ENCODE measurements around the gene SCGB2B2.
"Not testable (repeated sequence)": the region's sequence is repeated elsewhere in the genome, so short reads cannot be mapped to it uniquely, and the experiment has no call there.

The SCGB2B2 gene

GRCh38 chr19:34669305-34669704 is 7.7 kb downstream of the SCGB2B2 start:
- DNase-seq: no peak

DNA sequence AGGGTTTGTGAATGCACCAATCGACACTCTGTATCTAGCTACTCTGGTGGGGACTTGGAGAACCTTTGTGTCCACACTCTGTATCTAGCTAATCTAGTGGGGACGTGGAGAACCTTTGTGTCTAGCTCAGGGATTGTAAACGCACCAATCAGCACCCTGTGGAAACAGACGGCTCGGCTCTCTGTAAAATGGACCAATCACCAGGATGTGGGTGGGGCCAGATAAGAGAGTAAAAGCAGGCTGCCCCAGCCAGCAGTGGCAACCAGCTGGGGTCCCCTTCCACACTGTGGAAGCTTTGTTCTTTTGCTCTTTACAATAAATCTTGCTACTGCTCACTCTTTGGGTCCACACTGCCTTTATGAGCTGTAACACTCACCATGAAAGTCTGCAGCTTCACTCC is 8.3 kb downstream of the SCGB2B2 start:
- DNase-seq: not testable (repeated sequence)

DNA sequence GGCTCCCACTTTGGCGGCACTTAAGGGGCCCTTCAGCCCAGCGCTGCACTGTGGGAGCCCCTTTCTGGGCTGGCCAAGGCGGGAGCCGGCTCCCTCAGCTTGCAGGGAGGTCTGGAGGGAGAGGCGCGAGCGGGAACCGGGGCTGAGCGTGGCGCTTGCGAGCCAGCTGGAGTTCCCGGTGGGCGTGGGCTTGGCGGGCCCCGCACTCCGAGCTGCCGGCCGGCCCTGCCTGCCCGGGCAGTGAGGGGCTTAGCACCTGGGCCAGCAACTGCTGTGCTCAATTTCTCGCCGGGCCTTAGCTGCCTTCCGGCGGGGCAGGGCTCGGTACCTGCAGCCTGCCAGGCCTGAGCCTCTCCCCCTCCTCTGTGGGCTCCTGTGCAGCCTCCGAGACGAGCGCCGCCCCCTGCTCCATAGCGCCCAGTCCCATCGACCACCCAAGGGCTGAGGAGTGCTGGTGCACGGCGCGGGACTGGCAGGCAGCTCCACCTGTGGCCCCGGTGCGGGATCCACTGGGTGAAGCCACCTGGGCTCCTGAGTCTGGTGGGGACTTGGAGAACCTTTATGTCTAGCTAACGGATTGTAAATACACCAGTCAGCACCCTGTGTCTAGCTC is 8.8 kb downstream of the SCGB2B2 start:
- DNase-seq: not testable (repeated sequence)

- DNase-seq: no peak
These were observed 9.4 kb downstream of the SCGB2B2 start for GRCh38 chr19:34667349-34668076.

- DNase-seq: no peak
These were observed 10.0 kb downstream of the SCGB2B2 start for GRCh38 chr19:34666958-34667265.

- DNase-seq: no peak
These were observed 10.6 kb downstream of the SCGB2B2 start for GRCh38 chr19:34666200-34666957.

DNA sequence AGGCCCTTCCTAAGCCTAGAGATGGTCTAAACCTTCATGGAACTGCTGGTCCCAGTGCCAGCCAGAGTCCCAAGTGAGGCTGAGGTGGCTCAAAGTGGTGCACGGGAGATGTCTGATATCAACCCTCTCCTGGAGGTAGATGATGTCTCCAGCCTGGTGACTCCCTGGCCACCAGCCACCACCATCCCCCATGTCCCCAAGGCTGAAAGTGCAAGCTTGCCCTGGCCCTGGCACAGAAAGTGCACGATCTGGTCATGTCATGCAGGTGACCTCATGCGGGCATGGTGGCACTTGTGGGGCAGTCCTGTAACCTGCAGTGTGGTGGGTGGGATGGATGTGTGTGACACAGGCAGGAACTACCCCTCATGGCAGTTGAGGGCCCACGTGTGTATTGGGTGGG is 11.7 kb downstream of the SCGB2B2 start:
- DNase-seq: not testable (repeated sequence)

DNA sequence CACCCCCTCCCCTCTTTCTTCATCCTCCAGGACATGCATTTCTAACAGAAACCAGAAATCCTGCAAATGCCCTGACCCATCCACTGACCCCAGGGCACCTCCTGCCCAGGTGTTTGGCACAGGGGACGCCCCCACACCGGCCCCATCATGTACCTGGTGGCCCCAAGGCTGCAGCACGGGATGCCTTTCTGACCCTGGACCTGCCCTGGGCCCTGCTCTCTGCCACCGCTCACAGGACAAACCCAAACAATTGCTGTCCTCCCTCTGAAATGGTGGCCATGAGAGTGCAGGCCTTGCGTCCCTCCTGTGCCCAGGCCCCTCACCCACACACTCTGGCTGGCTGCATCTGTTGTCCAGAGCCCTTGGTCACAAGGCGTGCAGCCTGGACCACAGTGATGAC is 12.1 kb downstream of the SCGB2B2 start:
- DNase-seq: no peak

- DNase-seq: peak in 2 of 56 donors; percentile 9 to 10
These were observed 12.8 kb downstream of the SCGB2B2 start for GRCh38 chr19:34664168-34664567.

GRCh38 chr19:34662919-34663318 is 14.0 kb downstream of the SCGB2B2 start:
- DNase-seq: no peak

- DNase-seq: no peak
These were observed 15.6 kb downstream of the SCGB2B2 start for GRCh38 chr19:34661357-34661756.

DNA sequence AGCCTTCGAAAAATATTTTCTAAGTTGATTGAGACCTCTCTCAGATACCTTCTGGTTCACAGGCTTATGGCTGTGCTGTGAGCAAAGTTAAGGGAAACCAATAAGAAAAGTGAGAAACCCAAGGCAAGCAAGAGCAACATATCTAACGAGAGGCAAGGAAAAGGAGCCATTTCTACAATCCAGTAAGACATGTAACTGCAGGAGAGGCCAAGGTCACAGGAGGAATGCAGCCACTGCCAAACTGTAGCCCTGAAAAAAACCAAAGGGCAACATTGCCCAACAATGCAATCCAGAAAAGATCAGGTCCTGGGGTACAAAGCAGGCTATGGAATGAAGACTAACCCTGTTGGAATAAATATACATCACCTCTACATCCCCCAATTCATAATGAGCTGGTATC is 21.3 kb downstream of the SCGB2B2 start:
- DNase-seq: no peak

- DNase-seq: no peak
These were observed 22.2 kb downstream of the SCGB2B2 start for GRCh38 chr19:34654796-34655195.

DNA sequence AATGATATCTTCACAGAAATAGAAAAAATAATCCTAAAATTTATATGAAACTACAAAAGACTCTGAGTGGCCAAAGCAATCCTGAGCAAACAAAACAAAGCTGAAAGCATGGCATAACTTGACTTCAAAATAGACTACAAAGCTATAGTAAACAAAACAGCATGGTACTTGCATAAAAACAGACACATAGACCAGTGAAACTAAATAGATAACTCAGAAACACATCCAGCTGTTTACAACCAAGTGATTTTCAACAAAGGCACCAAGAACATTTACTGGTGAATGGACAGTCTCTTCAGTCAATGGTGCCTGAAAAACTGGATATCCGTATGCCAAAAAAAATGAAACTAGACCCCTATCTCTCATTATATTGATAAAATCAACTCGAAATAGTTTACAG is 25.2 kb downstream of the SCGB2B2 start:
- no peak for DNase-seq

DNA sequence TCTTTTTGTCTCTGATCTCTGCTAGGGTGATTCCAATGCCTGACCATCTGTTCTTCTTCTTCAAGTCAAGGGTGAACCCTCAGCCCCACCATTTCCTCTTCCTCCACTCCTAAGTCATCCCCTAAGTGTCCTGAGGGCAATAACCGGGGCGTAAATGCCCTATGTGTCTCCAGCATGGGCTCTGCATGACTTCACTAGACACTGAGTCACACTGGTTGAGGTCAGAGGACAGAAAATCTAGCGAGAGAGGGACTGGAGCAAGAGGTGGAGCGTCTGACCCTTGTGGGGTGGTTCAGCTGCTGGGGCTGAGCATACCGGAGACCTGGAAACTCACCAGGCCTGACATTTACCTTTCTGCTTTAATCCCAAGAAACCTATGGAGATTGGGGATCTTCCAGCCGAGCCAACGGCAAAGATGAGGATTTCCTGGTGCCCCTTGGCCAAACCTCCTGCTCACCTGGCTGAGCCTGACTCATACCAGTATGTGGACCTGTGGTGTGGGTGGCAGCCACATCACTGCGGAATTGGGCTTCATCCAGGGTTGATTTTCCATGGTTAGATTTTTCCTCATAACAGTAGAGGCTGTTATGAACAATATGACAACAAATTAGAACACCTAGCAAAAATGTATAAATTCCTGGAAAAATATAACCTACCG is 26.9 kb downstream of the SCGB2B2 start:
- DNase-seq: no peak

GRCh38 chr19:34645551-34645950 is 31.4 kb downstream of the SCGB2B2 start:
- no peak for DNase-seq

- no peak for DNase-seq
These were observed 31.9 kb downstream of the SCGB2B2 start for GRCh38 chr19:34644991-34645461.

DNA sequence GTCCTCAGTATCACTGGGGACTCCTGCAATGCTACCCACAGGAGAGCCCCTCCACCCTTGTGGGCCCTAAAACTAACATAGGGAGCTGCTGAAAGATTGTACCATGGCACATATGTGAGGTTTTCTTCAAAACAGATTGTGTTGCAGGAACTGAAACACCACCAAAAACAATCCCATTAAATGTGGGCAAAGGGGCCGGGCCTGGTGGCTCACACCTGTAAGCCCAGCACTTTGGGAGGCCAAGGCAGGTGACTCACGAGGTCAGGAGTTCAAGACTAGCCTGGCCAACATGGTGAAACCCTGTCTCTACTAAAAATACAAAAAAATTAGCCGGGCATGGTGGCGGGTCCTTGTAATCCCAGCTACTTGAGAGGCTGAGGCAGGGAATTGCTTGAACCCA is 34.7 kb downstream of the SCGB2B2 start:
- DNase-seq: no peak

- DNase-seq: peak in 15 of 56 donors; percentile 2 to 70 (median 8)
These were observed 37.4 kb downstream of the SCGB2B2 start for GRCh38 chr19:34639491-34640085.

- no peak for DNase-seq
These were observed 43.2 kb downstream of the SCGB2B2 start for GRCh38 chr19:34633802-34634201.
